ENCODE data around the gene CAND1. TPM values are rescaled to one million over a fixed set of nuclear protein-coding genes. Genes with fewer than 3 reads are reported as not detected.

The CAND1 gene
- total and polyA plus RNA-seq, 2 donors (not counting 1 experiment from before 2014, with no cell fraction given): 14.8 to 108 TPM

DNA sequence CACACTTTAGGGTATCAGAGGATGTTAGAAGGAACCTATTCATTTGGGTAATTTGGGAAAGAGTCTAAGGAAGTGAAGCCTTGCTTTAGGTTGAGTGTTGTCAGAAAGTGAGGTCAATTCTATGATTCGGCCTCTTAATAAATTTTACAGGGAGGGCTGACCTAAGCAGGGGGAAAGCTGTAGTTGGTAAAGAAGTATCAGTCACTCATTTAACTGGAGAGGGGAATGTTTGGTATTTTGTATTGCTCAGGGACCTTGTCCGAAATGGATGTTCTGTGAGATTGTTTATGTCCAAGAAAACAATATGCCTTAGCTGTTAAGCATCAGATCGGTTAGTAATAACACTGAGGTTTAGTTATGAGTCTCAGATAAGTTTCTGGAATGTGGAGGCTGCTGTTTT, 7.3 kb downstream of the CAND1 start:
- Mint-ChIP-seq H3K4me1 (peaks cover 67% of the 10 kb centered on the region), H3K4me3 (no peak overlapping the region), H3K9me3 (ENCODE audit: insufficient read depth) (no peaks in the 10 kb centered on the region), H3K27ac (no peak overlapping the region), H3K27me3 (no peaks in the 10 kb centered on the region)
- H3K4me3 ChIP-seq (ENCODE audit: control extremely low read depth in 1 of 5, extremely low read depth in 1 of 5, insufficient read depth in 1 of 5, low read depth in 2 of 5, low read length in 4 of 5): no peak overlapping the region
- ChIA-PET POLR2A (no interaction called here), CTCF (no interaction called here)
- no peak overlapping the region for H3K27ac ChIP-seq (ENCODE audit: low read length in 2 of 2)
- WGBS (ENCODE audit: insufficient coverage): 58% methylated on average over 2 of the region's 3 CpGs
- H3K9ac ChIP-seq (ENCODE audit: low read length): no peak overlapping the region
- peaks cover 99% of the 10 kb centered on the region for H3K79me2 ChIP-seq (ENCODE audit: control insufficient read depth, insufficient read depth, low read length)
- no peak for ATAC-seq (ENCODE audit: low read depth)
- no peaks in the 10 kb centered on the region for H3K9me3 ChIP-seq (ENCODE audit: control extremely low read depth in 1 of 3, control insufficient read depth in 2 of 3, insufficient read depth in 1 of 3, low read length in 2 of 3)
- TF ChIP-seq, protein P1, sequence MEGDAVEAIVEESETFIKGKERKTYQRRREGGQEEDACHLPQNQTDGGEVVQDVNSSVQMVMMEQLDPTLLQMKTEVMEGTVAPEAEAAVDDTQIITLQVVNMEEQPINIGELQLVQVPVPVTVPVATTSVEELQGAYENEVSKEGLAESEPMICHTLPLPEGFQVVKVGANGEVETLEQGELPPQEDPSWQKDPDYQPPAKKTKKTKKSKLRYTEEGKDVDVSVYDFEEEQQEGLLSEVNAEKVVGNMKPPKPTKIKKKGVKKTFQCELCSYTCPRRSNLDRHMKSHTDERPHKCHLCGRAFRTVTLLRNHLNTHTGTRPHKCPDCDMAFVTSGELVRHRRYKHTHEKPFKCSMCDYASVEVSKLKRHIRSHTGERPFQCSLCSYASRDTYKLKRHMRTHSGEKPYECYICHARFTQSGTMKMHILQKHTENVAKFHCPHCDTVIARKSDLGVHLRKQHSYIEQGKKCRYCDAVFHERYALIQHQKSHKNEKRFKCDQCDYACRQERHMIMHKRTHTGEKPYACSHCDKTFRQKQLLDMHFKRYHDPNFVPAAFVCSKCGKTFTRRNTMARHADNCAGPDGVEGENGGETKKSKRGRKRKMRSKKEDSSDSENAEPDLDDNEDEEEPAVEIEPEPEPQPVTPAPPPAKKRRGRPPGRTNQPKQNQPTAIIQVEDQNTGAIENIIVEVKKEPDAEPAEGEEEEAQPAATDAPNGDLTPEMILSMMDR (IDR thresholded peaks at IDR 0.05): no peak
- TF ChIP-seq EZH2 (IDR thresholded peaks at IDR 0.05; ENCODE audit: borderline replicate concordance, insufficient read depth, low read depth, low read length, poor library complexity, severe bottlenecking): no peak
- H3K4me1 ChIP-seq (ENCODE audit: control insufficient read depth in 2 of 2, insufficient read depth in 2 of 2, low read length in 2 of 2): peaks cover 12 to 24% of the 10 kb centered on the region in 2 donors
- no peak overlapping the region for H3K4me2 ChIP-seq (replicated peaks; ENCODE audit: low read depth, low read length, poor library complexity, severe bottlenecking)
- H2AFZ ChIP-seq (ENCODE audit: insufficient read depth, low read depth, low read length, poor library complexity, severe bottlenecking): no peak overlapping the region
- H4K20me1 ChIP-seq (ENCODE audit: control insufficient read depth, insufficient read depth, low read length, poor library complexity, severe bottlenecking): peaks cover 89% of the 10 kb centered on the region
- H3K27me3 ChIP-seq (replicated peaks in 1 of 4; ENCODE audit: control extremely low read depth in 1 of 4, control insufficient read depth in 3 of 4, insufficient read depth in 4 of 4, low read length in 3 of 4): no peaks in the 10 kb centered on the region
- peaks cover 0 to 6% of the 10 kb centered on the region in 2 experiments for H3K36me3 ChIP-seq (replicated peaks in 1 of 2; ENCODE audit: control extremely low read depth in 1 of 2, control insufficient read depth in 1 of 2, extremely low read depth in 1 of 2, insufficient read depth in 2 of 2, low read length in 1 of 2)
- DNase-seq: no peak
- intact Hi-C loops (cut with micrococcal nuclease): loop anchor here (10.0 kb wide), 1 partner anchor 168 kb away; no protein-coding TSS in a partner anchor

DNA sequence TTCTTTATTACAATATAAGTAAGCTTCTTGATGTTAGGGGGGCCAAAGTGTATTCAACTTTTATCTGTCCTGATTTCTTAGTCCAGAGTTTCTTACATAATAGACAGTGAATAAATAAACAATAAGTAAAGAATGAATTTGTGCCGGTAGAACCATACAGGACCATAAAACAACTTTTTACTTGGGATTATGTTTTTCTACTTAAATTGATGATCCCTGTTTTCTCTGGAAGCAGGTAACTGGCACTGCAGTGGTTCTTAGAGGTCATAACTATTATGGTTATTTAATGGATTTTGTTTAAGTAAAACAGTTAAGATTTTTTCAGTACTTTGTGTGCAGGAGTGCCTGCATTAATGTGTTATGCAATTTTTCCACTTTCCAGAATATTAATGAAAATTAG, 10.5 kb downstream of the CAND1 start:
- POLR2A ChIA-PET: interaction anchor here (1.5 kb wide), 1 partner anchor 11 kb away, joined by 7 read pairs; the partner anchor contains the start of gene CAND1
- H3K36me3 ChIP-seq (replicated peaks in 1 of 2; ENCODE audit: control extremely low read depth in 1 of 2, control insufficient read depth in 1 of 2, extremely low read depth in 1 of 2, insufficient read depth in 2 of 2, low read length in 1 of 2): peaks cover 0 to 29% of the 10 kb centered on the region in 2 experiments
- no peak overlapping the region for H3K4me3 ChIP-seq (ENCODE audit: control extremely low read depth in 1 of 5, extremely low read depth in 1 of 5, insufficient read depth in 1 of 5, low read depth in 2 of 5, low read length in 4 of 5)
- H3K27me3 ChIP-seq (replicated peaks in 1 of 4; ENCODE audit: control extremely low read depth in 1 of 4, control insufficient read depth in 3 of 4, insufficient read depth in 4 of 4, low read length in 3 of 4): no peaks in the 10 kb centered on the region
- ATAC-seq (ENCODE audit: low read depth): no peak
- no peak overlapping the region for H2AFZ ChIP-seq (ENCODE audit: insufficient read depth, low read depth, low read length, poor library complexity, severe bottlenecking)
- Mint-ChIP-seq H3K9me3 (ENCODE audit: insufficient read depth) (no peaks in the 10 kb centered on the region), H3K4me3 (no peak overlapping the region), H3K27me3 (no peaks in the 10 kb centered on the region), H3K27ac (no peak overlapping the region), H3K4me1 (peaks cover 54% of the 10 kb centered on the region)
- H3K9ac ChIP-seq (ENCODE audit: low read length): no peak overlapping the region
- intact Hi-C loops (cut with micrococcal nuclease): loop anchor here (10.0 kb wide), 1 partner anchor 165 kb away; no protein-coding TSS in a partner anchor
- peaks cover 91% of the 10 kb centered on the region for H3K79me2 ChIP-seq (ENCODE audit: control insufficient read depth, insufficient read depth, low read length)
- H3K9me3 ChIP-seq (ENCODE audit: control extremely low read depth in 1 of 3, control insufficient read depth in 2 of 3, insufficient read depth in 1 of 3, low read length in 2 of 3): no peaks in the 10 kb centered on the region
- H3K4me1 ChIP-seq (ENCODE audit: control insufficient read depth in 2 of 2, insufficient read depth in 2 of 2, low read length in 2 of 2): peaks cover 4 to 12% of the 10 kb centered on the region in 2 donors
- no peak overlapping the region for H3K27ac ChIP-seq (ENCODE audit: low read length in 2 of 2)
- DNase-seq: no peak
- CTCF ChIA-PET: no interaction called here
- no CpG with 5 or more reads among the region's 1 CpG for WGBS (ENCODE audit: insufficient coverage)
- H4K20me1 ChIP-seq (ENCODE audit: control insufficient read depth, insufficient read depth, low read length, poor library complexity, severe bottlenecking): peaks cover 75% of the 10 kb centered on the region
- no peak overlapping the region for H3K4me2 ChIP-seq (replicated peaks; ENCODE audit: low read depth, low read length, poor library complexity, severe bottlenecking)
- TF ChIP-seq, protein P1 (IDR thresholded peaks at IDR 0.05): no peak
- TF ChIP-seq EZH2 (IDR thresholded peaks at IDR 0.05; ENCODE audit: borderline replicate concordance, insufficient read depth, low read depth, low read length, poor library complexity, severe bottlenecking): no peak
